Measurements from ENCODE around the gene DNAJA3. TPM values are rescaled to one million over a fixed set of nuclear protein-coding genes. Genes with fewer than 3 reads are reported as not detected.

Gene DNAJA3
- total RNA-seq, 1 donor from 2014 or later: 27.3 TPM

DNA sequence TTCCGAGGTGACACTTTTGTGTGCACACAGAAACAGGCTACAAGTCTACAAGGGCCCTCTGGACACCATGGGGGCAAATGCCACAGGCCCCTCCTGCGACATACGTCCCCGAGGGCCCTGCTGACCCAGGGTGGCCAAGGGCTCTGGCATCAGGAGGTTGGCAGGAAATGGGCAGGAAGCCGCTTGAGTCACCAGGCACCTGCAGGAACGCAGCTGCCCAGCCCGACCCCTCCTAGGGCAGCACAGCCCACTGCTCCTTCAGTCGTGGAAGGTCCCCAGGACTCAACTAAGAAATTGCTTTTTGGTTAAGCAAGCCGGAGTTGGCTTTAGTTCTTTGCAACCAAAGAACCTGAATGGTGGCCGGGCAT is 17.4 kb upstream of the DNAJA3 start:
- Mint-ChIP-seq H3K27ac (no peak overlapping the region), H3K9me3 (no peaks in the 10 kb centered on the region), H3K36me3 (no peaks in the 10 kb centered on the region), H3K4me1 (peaks cover 10% of the 10 kb centered on the region), H3K4me3 (no peak overlapping the region), H3K27me3 (ENCODE audit: insufficient read depth, low read depth) (no peaks in the 10 kb centered on the region)
- no peak overlapping the region for H3K9ac ChIP-seq
- H4K20me1 ChIP-seq (ENCODE audit: low read depth): peaks cover 4% of the 10 kb centered on the region
- H3K9me3 ChIP-seq (ENCODE audit: low read depth): no peaks in the 10 kb centered on the region
- TF ChIP-seq CTCF (IDR thresholded peaks at IDR 0.05): no peak
- no peak for TF ChIP-seq EZH2phosphoT487 (IDR thresholded peaks at IDR 0.05)
- no peak for TF ChIP-seq EZH2 (IDR thresholded peaks at IDR 0.05)
- H3F3A ChIP-seq (ENCODE audit: low read depth): no peaks in the 10 kb centered on the region
- H3K27ac ChIP-seq: no peak overlapping the region
- no peak overlapping the region for H3K4me2 ChIP-seq
- no peak overlapping the region for H3K4me3 ChIP-seq
- no peaks in the 10 kb centered on the region for H3K36me3 ChIP-seq
- no peaks in the 10 kb centered on the region for H3K79me2 ChIP-seq (ENCODE audit: low read depth)
- H3K4me1 ChIP-seq: no peaks in the 10 kb centered on the region
- no peak for DNase-seq (ENCODE audit: low spot score)
- H3K27me3 ChIP-seq: no peaks in the 10 kb centered on the region
- no peak overlapping the region for H2AFZ ChIP-seq (replicated peaks)

- Mint-ChIP-seq H3K27me3 (ENCODE audit: insufficient read depth, low read depth) (no peaks in the 10 kb centered on the region), H3K27ac (no peak overlapping the region), H3K4me3 (no peak overlapping the region), H3K4me1 (peaks cover 10% of the 10 kb centered on the region), H3K36me3 (no peaks in the 10 kb centered on the region), H3K9me3 (no peaks in the 10 kb centered on the region)
- no peaks in the 10 kb centered on the region for H3K79me2 ChIP-seq (ENCODE audit: low read depth)
- H3K9me3 ChIP-seq (ENCODE audit: low read depth): no peaks in the 10 kb centered on the region
- no peak for TF ChIP-seq EZH2phosphoT487 (IDR thresholded peaks at IDR 0.05)
- TF ChIP-seq CTCF (IDR thresholded peaks at IDR 0.05): peak; percentile 25
- H3K27ac ChIP-seq: no peak overlapping the region
- H3F3A ChIP-seq (ENCODE audit: low read depth): no peaks in the 10 kb centered on the region
- H2AFZ ChIP-seq (replicated peaks): no peak overlapping the region
- no peak overlapping the region for H3K9ac ChIP-seq
- H3K27me3 ChIP-seq: no peaks in the 10 kb centered on the region
- H3K4me3 ChIP-seq: no peak overlapping the region
- DNase-seq (ENCODE audit: low spot score): no peak
- no peaks in the 10 kb centered on the region for H3K36me3 ChIP-seq
- H3K4me1 ChIP-seq: no peaks in the 10 kb centered on the region
- H3K4me2 ChIP-seq: no peak overlapping the region
- peaks cover 4% of the 10 kb centered on the region for H4K20me1 ChIP-seq (ENCODE audit: low read depth)
Observed at GRCh38 chr16:4409081-4409932, 16.4 kb upstream of the DNAJA3 start.

DNA sequence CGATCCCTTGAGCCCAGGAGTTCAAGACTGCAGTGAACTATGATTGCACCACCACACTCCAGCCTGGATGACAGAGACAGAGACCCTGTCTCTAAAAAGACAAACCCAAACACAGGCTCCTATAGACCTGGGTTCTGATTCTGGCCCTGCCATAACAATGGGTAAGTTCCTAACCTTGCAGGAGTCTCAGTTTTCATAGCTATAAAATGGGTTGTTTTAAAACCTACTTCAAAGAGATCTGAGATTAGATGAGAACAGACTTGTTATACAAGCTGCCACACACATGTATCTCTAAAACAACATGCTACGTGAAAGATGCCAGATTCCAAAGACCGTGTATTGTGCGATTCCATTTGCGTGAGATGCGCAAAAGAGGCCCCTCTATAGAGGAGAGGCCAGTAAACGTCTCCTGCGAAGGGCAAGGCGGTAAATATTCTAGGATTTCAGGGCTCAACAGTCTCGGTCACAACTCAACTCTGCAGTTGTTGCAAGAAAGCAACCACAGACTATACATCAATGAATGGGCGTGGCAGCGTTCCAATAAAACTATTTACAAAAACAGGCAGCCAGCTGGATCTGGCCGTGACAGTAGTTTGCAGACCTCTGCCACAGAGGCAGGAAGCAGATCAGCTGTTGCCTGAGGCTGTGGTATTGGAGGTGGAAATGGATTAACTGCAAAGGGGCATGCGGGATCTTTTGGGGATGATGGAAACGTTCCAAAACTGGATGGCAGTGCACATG is 15.2 kb upstream of the DNAJA3 start:
- Histone ChIP-seq H4K20me1 (ENCODE audit: low read depth) (peaks cover 3% of the 10 kb centered on the region), H3K36me3 (no peaks in the 10 kb centered on the region), H3F3A (ENCODE audit: low read depth) (peaks cover 5% of the 10 kb centered on the region), H3K9ac (peak overlapping the region; percentile 35), H3K79me2 (ENCODE audit: low read depth) (no peaks in the 10 kb centered on the region), H3K9me3 (ENCODE audit: low read depth) (no peaks in the 10 kb centered on the region), H3K27ac (no peak overlapping the region), H2AFZ (replicated peaks) (no peak overlapping the region), H3K4me2 (no peak overlapping the region), H3K4me3 (no peak overlapping the region), H3K27me3 (no peaks in the 10 kb centered on the region), H3K4me1 (no peaks in the 10 kb centered on the region)
- no peak for DNase-seq (ENCODE audit: low spot score)
- no peak for TF ChIP-seq CTCF (IDR thresholded peaks at IDR 0.05)
- no peak for TF ChIP-seq EZH2 (IDR thresholded peaks at IDR 0.05)
- TF ChIP-seq EZH2phosphoT487 (IDR thresholded peaks at IDR 0.05): no peak
- Mint-ChIP-seq H3K9me3 (no peaks in the 10 kb centered on the region), H3K4me3 (no peak overlapping the region), H3K27me3 (ENCODE audit: insufficient read depth, low read depth) (no peaks in the 10 kb centered on the region), H3K27ac (no peak overlapping the region), H3K36me3 (no peaks in the 10 kb centered on the region), H3K4me1 (peaks cover 16% of the 10 kb centered on the region)
